ENCODE data around the gene ZNF169. TPM values are rescaled to one million over a fixed set of nuclear protein-coding genes. Genes with fewer than 3 reads are reported as not detected.
"Not testable (repeated sequence)": the region's sequence is repeated elsewhere in the genome, so short reads cannot be mapped to it uniquely, and the experiment has no call there.

The ZNF169 gene
- total RNA-seq, 1 donor from 2014 or later, result 4.7 TPM

- Histone ChIP-seq H3K27me3 (ENCODE audit: control insufficient read depth, insufficient read depth, low read length) (no peaks in the 10 kb centered on the region), H3K4me3 (ENCODE audit: low read depth, low read length) (no peak overlapping the region), H3K36me3 (ENCODE audit: control insufficient read depth, insufficient read depth, low read length) (no peaks in the 10 kb centered on the region)
- no peak for DNase-seq (ENCODE audit: low read depth)
- no peak for FAIRE-seq
- TF ChIP-seq CTCF (IDR thresholded peaks at IDR 0.05; ENCODE audit: insufficient read depth, low read length, severe bottlenecking), result no peak
These were observed 40.0 kb downstream of the ZNF169 start for GRCh38 chr9:94298949-94299599.

- Histone ChIP-seq H3K27me3 (ENCODE audit: control insufficient read depth, insufficient read depth, low read length) (no peaks in the 10 kb centered on the region), H3K36me3 (ENCODE audit: control insufficient read depth, insufficient read depth, low read length) (no peaks in the 10 kb centered on the region), H3K4me3 (ENCODE audit: low read depth, low read length) (no peak overlapping the region)
- peak; percentile 37 for DNase-seq (ENCODE audit: low read depth)
- TF ChIP-seq CTCF (IDR thresholded peaks at IDR 0.05; ENCODE audit: insufficient read depth, low read length, severe bottlenecking), result no peak
- FAIRE-seq, result no peak
These were observed 41.6 kb downstream of the ZNF169 start for GRCh38 chr9:94300470-94301301.

- no peak for TF ChIP-seq CTCF (IDR thresholded peaks at IDR 0.05; ENCODE audit: insufficient read depth, low read length, severe bottlenecking)
- FAIRE-seq, result no peak
- DNase-seq (ENCODE audit: low read depth), result no peak
- Histone ChIP-seq H3K27me3 (ENCODE audit: control insufficient read depth, insufficient read depth, low read length) (no peaks in the 10 kb centered on the region), H3K36me3 (ENCODE audit: control insufficient read depth, insufficient read depth, low read length) (no peaks in the 10 kb centered on the region), H3K4me3 (ENCODE audit: low read depth, low read length) (no peak overlapping the region)
These were observed 42.5 kb downstream of the ZNF169 start for GRCh38 chr9:94301583-94301982.

GRCh38 chr9:94302426-94302825 lies 43.3 kb downstream of the ZNF169 start:
- Histone ChIP-seq H3K4me3 (ENCODE audit: low read depth, low read length) (no peak overlapping the region), H3K27me3 (ENCODE audit: control insufficient read depth, insufficient read depth, low read length) (no peaks in the 10 kb centered on the region), H3K36me3 (ENCODE audit: control insufficient read depth, insufficient read depth, low read length) (no peaks in the 10 kb centered on the region)
- FAIRE-seq (no peak), DNase-seq (ENCODE audit: low read depth) (no peak)
- TF ChIP-seq CTCF (IDR thresholded peaks at IDR 0.05; ENCODE audit: insufficient read depth, low read length, severe bottlenecking), result no peak

GRCh38 chr9:94303321-94303720 lies 44.2 kb downstream of the ZNF169 start:
- H3K36me3 ChIP-seq (ENCODE audit: control insufficient read depth, insufficient read depth, low read length), result no peaks in the 10 kb centered on the region
- no peak overlapping the region for H3K4me3 ChIP-seq (ENCODE audit: low read depth, low read length)
- no peak for DNase-seq (ENCODE audit: low read depth)
- H3K27me3 ChIP-seq (ENCODE audit: control insufficient read depth, insufficient read depth, low read length), result no peaks in the 10 kb centered on the region
- no peak for FAIRE-seq
- TF ChIP-seq CTCF (IDR thresholded peaks at IDR 0.05; ENCODE audit: insufficient read depth, low read length, severe bottlenecking), result no peak

GRCh38 chr9:94315034-94315984 lies 56.2 kb downstream of the ZNF169 start:
- H3K4me3 ChIP-seq (ENCODE audit: low read depth, low read length); H3K36me3 ChIP-seq (ENCODE audit: control insufficient read depth, insufficient read depth, low read length); H3K27me3 ChIP-seq (ENCODE audit: control insufficient read depth, insufficient read depth, low read length); DNase-seq (ENCODE audit: low read depth): not testable (repeated sequence)
- peak; percentile 96 for FAIRE-seq

GRCh38 chr9:94316236-94316635 lies 57.1 kb downstream of the ZNF169 start:
- peak; percentile 81 for FAIRE-seq
- H3K36me3 ChIP-seq (ENCODE audit: control insufficient read depth, insufficient read depth, low read length); DNase-seq (ENCODE audit: low read depth); H3K4me3 ChIP-seq (ENCODE audit: low read depth, low read length); H3K27me3 ChIP-seq (ENCODE audit: control insufficient read depth, insufficient read depth, low read length): not testable (repeated sequence)

- not testable (repeated sequence) for DNase-seq (ENCODE audit: low read depth); FAIRE-seq; H3K4me3 ChIP-seq (ENCODE audit: low read depth, low read length); H3K36me3 ChIP-seq (ENCODE audit: control insufficient read depth, insufficient read depth, low read length); H3K27me3 ChIP-seq (ENCODE audit: control insufficient read depth, insufficient read depth, low read length)
These were observed 59.0 kb downstream of the ZNF169 start for GRCh38 chr9:94317949-94318657.
